SK-N-MC (cell line): ENCODE data around the gene MIXL1.

Experiments
- EZH2 ChIP-seq: fragments of 200-600 bp; sonication (generic); IDR thresholded peaks from one replicate; pipeline ENCODE4 v1.6.1; 2017; ENCODE audit warnings: antibody characterized with exemption
- FOXP2 ChIP-seq: optimal IDR thresholded peaks from 2 replicates; pipeline ENCODE3; 2011; ENCODE audit warnings: mild to moderate bottlenecking, moderate library complexity; ENCODE audit not compliant: insufficient read depth; ENCODE audit errors: extremely low read length, control extremely low read depth
- POLR2AphosphoS5 ChIP-seq: IDR thresholded peaks from 2 replicates; pipeline ENCODE4 v1.6.1; 2012; ENCODE audit warnings: mild to moderate bottlenecking, low read depth, low read length, borderline replicate concordance

GRCh38 chr1:226250511-226250910 lies 27.0 kb downstream of the MIXL1 start:
- TF ChIP-seq POLR2AphosphoS5 (no peak), EZH2 (no peak), FOXP2 (no peak)
